Activated naive CD4-positive, alpha-beta T cell treated with anti-CD3 and anti-CD28 coated beads, Interleukin-2, amount 50 U/mL, for 24 hours (primary cell): ENCODE results near the gene FLNA.
"Not testable (repeated sequence)": the region's sequence is repeated elsewhere in the genome, so short reads cannot be mapped to it uniquely, and the experiment has no call there.

ENCODE experiments used
- H3K27ac Mint-ChIP-seq: one replicate; pipeline ENCODE4 v1.8.0; 2021; ENCODE audit warnings: mild to moderate bottlenecking, mixed read lengths
- H3K27me3 Mint-ChIP-seq: one replicate; pipeline ENCODE4 v1.8.0; 2021; ENCODE audit warnings: mixed read lengths
- H3K36me3 Mint-ChIP-seq: one replicate; pipeline ENCODE4 v1.8.0; 2021; ENCODE audit warnings: mixed read lengths
- H3K4me1 Mint-ChIP-seq: one replicate; pipeline ENCODE4 v1.8.0; 2021; ENCODE audit warnings: mixed read lengths
- H3K4me3 Mint-ChIP-seq: one replicate; pipeline ENCODE4 v1.8.0; 2021; ENCODE audit warnings: mild to moderate bottlenecking, mixed read lengths
- H3K9me3 Mint-ChIP-seq: one replicate; pipeline ENCODE4 v1.8.0; 2021; ENCODE audit warnings: mixed read lengths

FLNA gene

DNA sequence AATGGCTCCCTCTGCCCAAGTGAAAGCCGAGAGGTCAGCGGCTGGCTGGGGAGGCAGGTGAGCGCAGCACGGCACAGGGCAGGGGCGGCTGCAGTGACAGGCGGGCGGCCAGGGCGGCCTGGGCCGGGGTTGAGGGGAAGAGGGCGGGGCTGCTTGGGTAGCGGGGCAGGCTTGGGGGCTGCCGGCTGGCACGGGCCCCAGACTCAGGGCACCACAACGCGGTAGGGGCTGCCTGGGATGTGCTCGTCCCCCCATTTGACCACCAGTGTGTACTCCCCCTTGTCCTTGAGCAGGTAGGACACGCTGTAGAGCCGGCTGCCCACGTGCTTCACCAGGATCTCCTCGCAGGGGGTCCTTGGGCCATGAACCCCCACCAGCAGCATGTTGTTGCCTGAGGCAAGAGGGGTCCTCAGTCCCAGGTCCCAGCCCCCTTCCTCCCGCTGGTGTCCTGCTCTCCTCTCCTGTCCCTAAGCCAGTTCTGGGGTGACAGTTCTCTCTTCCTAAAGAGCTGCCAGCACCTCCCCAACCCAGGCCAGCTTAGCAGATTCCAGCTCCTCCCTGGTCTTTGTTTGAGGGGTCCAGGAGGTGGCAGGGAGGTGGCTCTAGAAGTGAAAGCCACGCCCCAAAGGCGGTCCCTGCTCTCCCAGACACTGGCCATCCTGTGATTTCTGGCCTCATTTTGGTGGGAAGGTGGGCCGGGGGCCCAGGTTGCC, 25.6 kb downstream of the FLNA start:
- Mint-ChIP-seq H3K27me3 (no peaks in the 10 kb centered on the region), H3K27ac (no peak overlapping the region), H3K9me3 (no peaks in the 10 kb centered on the region), H3K4me3 (no peak overlapping the region), H3K36me3 (no peaks in the 10 kb centered on the region), H3K4me1 (peaks cover 21% of the 10 kb centered on the region)

DNA sequence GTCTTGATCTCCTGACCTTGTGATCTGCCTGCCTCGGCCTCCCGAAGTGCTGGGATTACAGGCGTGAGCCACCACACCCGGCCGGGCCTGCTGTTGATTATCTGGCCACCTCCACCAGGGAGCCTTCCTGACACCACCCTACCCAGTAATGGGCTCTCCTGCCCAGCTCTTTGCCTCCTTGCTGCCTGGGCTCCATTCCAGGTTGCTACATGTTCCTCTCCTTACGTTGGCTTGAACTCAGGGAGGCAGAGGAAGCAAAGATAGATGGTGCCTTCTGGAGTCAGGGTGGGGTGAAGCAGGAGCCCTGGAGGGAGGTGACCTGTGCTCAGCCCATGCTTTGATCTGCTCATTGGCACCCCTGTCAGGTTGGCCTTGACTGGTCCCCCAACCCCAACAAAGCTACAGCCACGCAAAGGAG, 26.3 kb downstream of the FLNA start:
- Mint-ChIP-seq H3K9me3 (no peaks in the 10 kb centered on the region), H3K27me3 (no peaks in the 10 kb centered on the region), H3K36me3 (no peaks in the 10 kb centered on the region), H3K4me1 (peaks cover 21% of the 10 kb centered on the region), H3K27ac (no peak overlapping the region), H3K4me3 (no peak overlapping the region)

DNA sequence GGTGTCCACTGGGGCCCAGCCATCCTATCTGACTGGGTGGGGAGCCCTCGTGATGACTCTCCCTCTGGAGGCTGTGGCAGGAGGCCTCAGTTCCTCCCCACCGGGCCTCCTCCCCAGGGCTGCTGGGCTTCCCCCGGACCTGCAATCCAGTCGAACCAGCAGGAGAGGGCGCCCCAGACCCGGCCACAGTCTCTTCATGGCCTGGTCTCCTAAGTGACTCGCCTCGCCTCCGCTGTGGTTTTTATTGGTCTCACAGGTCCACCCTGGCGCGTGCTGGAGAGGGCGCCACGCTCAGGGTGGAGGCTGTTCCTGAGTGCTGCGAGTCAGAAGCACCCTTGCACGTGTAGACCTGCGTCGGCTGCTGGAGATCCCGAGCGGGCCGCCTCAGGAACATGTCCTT, 30.8 kb downstream of the FLNA start:
- H3K27ac Mint-ChIP-seq, H3K36me3 Mint-ChIP-seq, H3K4me3 Mint-ChIP-seq, H3K9me3 Mint-ChIP-seq, H3K27me3 Mint-ChIP-seq: not testable (repeated sequence)
- peaks cover 11% of the 10 kb centered on the region for H3K4me1 Mint-ChIP-seq

DNA sequence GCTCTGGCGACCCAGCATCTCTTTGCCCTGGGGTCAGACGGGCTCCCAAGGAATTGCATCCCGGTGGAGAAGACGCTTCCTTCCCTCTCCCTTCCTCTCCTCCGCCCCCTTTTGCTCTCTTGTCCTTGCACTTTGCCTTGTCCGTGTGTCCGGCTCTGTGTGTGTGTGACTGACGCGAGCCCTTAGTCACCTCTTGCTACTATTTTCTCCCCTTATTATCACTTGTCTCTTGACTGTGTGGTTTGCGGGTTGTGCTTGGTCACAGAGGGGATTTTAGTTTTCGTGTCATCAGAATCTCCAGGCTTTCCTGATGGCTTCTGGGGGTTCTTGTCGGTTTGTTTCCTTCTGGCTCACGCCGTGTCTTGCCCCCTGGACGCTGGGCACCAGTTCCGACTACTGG, 31.4 kb downstream of the FLNA start:
- not testable (repeated sequence) for H3K9me3 Mint-ChIP-seq, H3K36me3 Mint-ChIP-seq, H3K4me3 Mint-ChIP-seq, H3K27me3 Mint-ChIP-seq, H3K4me1 Mint-ChIP-seq, H3K27ac Mint-ChIP-seq

DNA sequence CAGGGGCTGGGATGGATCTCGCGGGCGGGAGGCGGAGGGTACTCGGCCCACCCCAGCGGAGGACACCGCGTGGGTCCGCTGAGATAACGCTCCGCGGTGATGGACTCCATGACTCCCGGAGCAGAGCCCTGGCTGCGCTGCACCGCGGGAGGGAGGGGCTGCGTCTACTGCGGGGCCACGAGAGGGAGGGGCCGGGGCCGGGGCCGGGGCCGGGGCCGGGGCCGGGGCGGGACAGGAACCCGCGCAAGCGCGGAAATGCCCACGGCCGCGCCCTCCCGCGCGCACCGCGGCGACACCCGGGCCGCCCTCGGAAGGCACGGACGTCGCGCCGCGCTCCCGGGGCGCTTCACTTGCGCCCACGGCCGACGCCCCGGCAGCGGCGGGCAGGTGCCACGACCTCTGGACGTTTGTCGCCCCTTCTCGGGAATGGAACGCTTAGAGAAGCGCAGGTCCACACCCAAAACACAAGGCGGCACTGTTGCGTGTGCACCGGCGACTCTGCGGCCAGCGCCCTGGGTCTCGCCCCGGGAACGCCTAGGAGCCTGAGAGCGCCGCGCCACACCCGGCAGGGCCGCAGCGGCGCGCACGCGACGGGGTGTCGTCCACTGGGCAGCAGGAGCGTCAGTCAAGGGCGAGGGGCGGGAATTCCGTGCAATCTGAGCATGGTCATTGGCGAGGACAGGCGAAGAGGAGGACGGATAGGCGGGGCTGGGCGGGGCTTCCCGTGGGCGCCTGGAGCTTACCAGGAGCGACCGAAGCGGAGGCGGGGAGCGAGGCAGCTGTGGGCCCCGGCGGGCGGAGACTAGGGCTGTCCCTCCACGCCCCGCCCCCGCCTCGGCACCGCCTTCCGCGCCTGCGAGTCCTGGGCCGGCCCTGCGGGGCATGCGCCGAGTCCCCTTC, 32.8 kb downstream of the FLNA start:
- not testable (repeated sequence) for H3K4me1 Mint-ChIP-seq, H3K4me3 Mint-ChIP-seq, H3K36me3 Mint-ChIP-seq, H3K27ac Mint-ChIP-seq, H3K27me3 Mint-ChIP-seq, H3K9me3 Mint-ChIP-seq

DNA sequence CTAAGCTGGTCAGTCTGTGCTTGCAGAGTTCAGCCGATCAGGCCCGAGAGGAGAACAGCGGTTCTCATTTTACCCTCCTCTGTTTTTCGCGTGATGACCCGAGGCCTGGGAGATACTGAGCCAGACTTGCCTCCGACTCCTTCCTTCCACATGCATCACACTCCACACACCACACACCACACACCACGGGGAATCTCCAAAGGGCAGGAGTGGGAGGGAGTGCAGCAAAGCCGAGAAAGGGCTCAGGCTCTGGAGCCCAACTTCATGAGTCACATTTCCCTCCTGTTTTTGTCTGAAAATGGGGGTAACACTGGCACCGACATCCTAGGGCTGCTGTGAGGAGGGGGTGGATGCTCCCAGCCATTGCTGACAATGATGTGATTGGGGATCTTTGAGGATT, 39.9 kb downstream of the FLNA start:
- H3K4me3 Mint-ChIP-seq = no peak overlapping the region
- H3K9me3 Mint-ChIP-seq = no peaks in the 10 kb centered on the region
- peaks cover 26% of the 10 kb centered on the region for H3K4me1 Mint-ChIP-seq
- no peaks in the 10 kb centered on the region for H3K27me3 Mint-ChIP-seq
- H3K27ac Mint-ChIP-seq = peak overlapping the region; percentile 26
- H3K36me3 Mint-ChIP-seq = no peaks in the 10 kb centered on the region

DNA sequence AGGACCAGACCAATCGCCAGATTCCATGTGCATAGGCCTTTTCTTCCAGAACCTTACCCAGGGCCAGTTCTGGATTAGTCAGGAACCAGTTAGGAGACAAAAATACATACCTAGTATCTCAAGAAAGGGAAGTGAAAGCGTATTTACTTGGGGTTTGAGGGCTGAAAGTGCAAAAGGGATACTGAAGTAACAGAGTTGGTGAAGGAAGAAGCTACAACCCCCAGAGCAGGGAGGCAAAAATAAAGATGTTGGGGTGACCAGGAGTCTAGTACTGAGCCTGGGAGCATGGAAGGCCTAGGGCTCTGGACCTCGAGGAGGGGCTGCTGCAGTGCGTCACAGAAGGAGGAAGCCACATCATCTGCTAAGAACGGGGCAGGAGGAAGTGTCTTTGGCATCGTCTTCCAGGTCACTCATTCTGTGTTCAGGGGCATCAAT, 40.6 kb downstream of the FLNA start:
- H3K4me3 Mint-ChIP-seq = no peak overlapping the region
- peak overlapping the region; percentile 83 for H3K27ac Mint-ChIP-seq
- H3K36me3 Mint-ChIP-seq = no peaks in the 10 kb centered on the region
- no peaks in the 10 kb centered on the region for H3K27me3 Mint-ChIP-seq
- no peaks in the 10 kb centered on the region for H3K9me3 Mint-ChIP-seq
- peaks cover 30% of the 10 kb centered on the region for H3K4me1 Mint-ChIP-seq

DNA sequence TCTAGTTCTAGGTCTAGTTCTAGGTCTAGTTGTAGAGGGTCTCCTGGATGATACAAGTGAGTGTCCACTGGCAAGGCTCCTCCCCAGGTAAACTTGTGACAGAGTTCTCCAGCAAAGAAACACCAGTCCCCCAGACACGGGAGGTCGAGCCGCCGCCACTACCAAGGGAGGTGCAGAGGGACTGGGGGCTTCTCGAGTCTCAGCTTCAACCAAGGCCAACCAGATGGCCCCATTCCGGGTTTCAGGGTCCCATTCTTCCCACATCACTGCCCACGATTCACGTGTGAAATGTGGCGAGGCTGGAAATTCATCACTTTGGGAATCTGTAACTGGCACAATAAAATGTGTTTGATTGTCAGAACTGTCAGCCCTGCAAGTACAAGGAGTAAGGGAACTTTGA, 41.3 kb downstream of the FLNA start:
- Mint-ChIP-seq H3K27me3 (no peaks in the 10 kb centered on the region), H3K4me3 (no peak overlapping the region), H3K4me1 (peaks cover 35% of the 10 kb centered on the region), H3K27ac (no peak overlapping the region), H3K36me3 (no peaks in the 10 kb centered on the region), H3K9me3 (no peaks in the 10 kb centered on the region)

DNA sequence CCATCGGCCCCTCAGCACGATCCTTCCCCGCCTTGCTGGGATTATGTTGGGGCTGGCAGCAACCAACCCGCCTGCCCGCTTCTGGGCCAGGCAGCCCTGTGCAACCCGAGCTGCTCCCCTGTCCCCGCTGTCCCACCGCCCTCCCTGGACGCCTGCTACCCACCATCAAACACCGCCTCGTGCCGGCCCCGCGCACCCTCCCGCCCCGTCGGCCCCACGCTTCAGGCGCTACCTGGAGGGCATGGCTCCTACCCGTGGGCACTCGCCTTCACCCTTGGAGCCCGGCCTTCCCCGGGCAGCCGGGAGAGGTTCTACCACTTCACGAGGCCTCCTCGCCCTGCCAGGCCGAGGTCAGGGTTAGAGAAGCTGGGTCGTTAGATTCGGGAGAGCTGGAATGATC, 41.9 kb downstream of the FLNA start:
- H3K27me3 Mint-ChIP-seq = no peaks in the 10 kb centered on the region
- no peak overlapping the region for H3K27ac Mint-ChIP-seq
- peaks cover 40% of the 10 kb centered on the region for H3K4me1 Mint-ChIP-seq

DNA sequence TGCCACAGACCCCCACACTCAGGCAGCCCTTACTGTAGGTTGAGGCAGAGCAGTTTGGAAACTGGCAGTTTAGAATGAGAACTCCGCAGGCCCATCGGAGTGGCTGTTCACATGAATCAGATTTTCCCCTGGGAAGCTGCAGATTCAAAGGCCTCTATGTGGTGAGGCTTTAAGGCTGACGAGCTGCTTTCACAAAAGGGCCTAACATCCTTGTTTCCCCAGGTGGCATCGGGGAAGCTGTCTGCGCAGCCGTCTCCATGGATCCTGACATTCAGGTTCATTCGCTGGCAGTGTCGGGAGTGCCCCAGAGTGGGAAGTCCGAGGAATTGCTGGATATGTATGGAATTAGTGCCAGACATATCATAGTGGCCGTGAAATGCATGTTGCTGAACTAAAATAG, 45.1 kb downstream of the FLNA start:
- H3K36me3 Mint-ChIP-seq = no peaks in the 10 kb centered on the region
- H3K27me3 Mint-ChIP-seq = no peaks in the 10 kb centered on the region
- H3K9me3 Mint-ChIP-seq = no peaks in the 10 kb centered on the region
- no peak overlapping the region for H3K4me3 Mint-ChIP-seq
- no peak overlapping the region for H3K27ac Mint-ChIP-seq
- H3K4me1 Mint-ChIP-seq = peaks cover 60% of the 10 kb centered on the region

More for the DNA sequence above, 41.9 kb downstream of the FLNA start:
- Mint-ChIP-seq H3K9me3 (no peaks in the 10 kb centered on the region), H3K4me3 (no peak overlapping the region), H3K36me3 (no peaks in the 10 kb centered on the region)

DNA sequence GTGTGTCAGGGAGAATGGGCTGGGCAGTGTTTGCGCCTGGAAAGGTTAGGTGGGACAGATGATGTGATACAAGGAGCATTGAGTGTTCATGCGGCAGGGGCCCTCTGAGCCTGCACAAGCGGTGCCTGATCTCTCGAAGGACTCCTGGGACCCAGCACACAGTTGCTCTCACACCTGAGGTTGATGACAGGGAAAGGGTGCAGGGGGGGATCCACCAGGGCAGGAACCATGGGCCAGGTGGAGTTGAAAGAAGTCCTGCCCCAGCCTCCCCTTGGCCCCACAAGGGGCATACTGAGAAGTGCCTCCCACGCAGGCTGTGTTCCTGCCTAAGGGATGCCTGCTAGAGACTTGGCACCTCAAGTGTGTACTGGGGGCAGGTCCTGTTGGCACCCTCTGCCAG, 45.8 kb downstream of the FLNA start:
- Mint-ChIP-seq H3K36me3 (no peaks in the 10 kb centered on the region), H3K9me3 (no peaks in the 10 kb centered on the region), H3K4me3 (peak overlapping the region; percentile 1), H3K27ac (no peak overlapping the region), H3K27me3 (no peaks in the 10 kb centered on the region), H3K4me1 (peaks cover 53% of the 10 kb centered on the region)

DNA sequence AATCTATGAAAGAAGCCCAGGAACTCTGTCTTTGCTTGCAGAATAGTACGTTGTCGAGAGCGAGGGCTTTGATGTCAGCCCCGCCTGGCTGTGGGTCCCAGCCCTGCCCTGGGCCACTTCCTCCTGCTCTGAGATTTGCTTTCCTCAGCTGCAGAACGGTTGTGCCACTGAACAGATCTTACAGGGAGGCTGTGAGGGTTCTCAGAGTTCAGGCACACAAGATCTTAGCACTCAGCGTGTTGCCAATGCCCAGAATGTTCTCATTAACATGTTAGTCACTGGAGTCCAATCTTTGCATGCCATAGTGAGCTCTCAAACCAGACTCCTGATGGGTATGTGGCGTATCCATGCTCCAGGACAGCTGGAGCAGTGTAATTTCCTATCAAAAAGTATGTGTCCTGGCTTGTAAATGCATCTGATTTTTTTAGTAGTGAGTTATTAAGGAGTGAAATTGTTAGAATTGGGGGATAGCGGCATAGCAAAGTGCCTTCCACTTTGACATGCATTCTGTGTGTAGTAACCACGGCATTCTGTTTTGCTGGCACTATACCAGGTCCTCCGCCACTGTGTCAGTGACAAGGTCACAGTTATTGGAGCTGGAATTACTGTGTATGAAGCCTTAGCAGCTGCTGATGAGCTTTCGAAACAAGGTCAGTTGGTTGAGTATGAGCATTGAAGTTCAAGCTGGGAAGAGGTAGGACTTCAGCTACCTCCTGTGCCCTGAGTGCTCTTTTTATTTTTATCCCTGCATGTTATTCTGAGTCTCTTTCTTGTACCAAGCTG, 47.2 kb downstream of the FLNA start:
- H3K27me3 Mint-ChIP-seq = no peaks in the 10 kb centered on the region

DNA sequence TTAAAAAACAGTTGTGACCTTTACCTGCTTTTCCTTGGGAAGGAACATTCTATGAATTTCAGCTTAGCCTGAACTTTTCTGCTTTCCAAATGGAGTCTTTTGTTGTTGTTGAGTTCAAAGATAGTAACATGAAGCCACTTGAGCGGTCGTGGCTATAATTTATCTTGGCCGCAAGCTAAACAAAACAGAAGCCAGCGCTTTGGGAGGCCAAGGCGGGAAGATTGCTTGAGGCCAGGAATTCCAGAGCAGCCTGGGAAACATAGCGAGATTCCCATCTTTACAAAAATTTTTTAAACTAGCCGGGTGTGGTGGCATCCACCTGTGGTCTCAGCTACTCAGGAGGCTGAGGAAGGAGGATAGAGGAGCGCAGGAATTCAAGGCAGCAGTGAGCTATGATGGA, 48.9 kb downstream of the FLNA start:
- peaks cover 60% of the 10 kb centered on the region for H3K4me1 Mint-ChIP-seq
- H3K9me3 Mint-ChIP-seq = no peaks in the 10 kb centered on the region
- H3K36me3 Mint-ChIP-seq = no peaks in the 10 kb centered on the region
- no peak overlapping the region for H3K4me3 Mint-ChIP-seq
- no peaks in the 10 kb centered on the region for H3K27me3 Mint-ChIP-seq
- H3K27ac Mint-ChIP-seq = peak overlapping the region; percentile 35

More for the DNA sequence above, 47.2 kb downstream of the FLNA start:
- Mint-ChIP-seq H3K9me3 (no peaks in the 10 kb centered on the region), H3K36me3 (no peaks in the 10 kb centered on the region), H3K4me3 (peak overlapping the region; percentile 72), H3K27ac (peak overlapping the region; percentile 90), H3K4me1 (peaks cover 51% of the 10 kb centered on the region)

DNA sequence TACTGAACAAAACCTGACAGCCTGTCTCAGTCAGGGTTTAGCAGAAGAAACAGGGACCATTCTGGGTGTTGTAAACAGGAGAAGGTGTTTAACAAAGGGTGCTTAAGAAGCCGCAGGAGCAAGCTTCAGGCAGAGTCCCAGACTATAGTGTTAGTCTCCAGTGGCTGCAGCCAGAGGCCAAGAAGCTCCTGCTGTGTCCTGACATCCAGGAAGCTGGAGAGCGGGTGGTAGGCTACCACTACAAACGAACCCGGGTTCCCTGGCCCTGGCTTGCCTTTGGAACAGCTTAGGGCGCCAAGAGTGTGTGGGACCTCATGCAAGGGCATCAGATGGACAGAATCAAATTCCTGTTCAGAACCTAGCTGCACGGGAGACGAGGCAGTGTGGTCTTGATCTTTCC, 50.9 kb downstream of the FLNA start:
- no peak overlapping the region for H3K27ac Mint-ChIP-seq
- no peaks in the 10 kb centered on the region for H3K27me3 Mint-ChIP-seq
- H3K4me3 Mint-ChIP-seq = no peak overlapping the region
- H3K36me3 Mint-ChIP-seq = no peaks in the 10 kb centered on the region
- no peaks in the 10 kb centered on the region for H3K9me3 Mint-ChIP-seq
- H3K4me1 Mint-ChIP-seq = peaks cover 54% of the 10 kb centered on the region

DNA sequence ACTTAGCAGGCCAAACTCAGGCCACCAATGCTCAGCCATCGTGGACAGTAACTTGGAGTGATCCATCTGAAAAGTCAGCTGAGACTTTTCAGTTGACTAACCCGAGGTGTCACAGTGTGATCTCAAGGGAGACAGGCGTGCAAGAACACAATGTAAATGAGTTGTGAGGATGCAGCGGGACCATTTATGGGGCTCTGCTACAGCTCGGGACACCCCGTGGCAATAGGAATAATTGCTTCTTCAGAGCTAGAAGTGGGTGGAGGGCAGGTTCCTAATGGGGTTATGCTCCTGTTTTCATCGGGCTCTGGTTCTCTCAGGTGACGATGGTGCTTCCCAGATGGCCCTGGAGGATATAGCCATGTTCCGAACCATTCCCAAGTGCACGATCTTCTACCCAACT, 51.5 kb downstream of the FLNA start:
- H3K36me3 Mint-ChIP-seq = no peaks in the 10 kb centered on the region
- no peak overlapping the region for H3K4me3 Mint-ChIP-seq
- peaks cover 50% of the 10 kb centered on the region for H3K4me1 Mint-ChIP-seq
- H3K27me3 Mint-ChIP-seq = no peaks in the 10 kb centered on the region
- no peaks in the 10 kb centered on the region for H3K9me3 Mint-ChIP-seq
- no peak overlapping the region for H3K27ac Mint-ChIP-seq

DNA sequence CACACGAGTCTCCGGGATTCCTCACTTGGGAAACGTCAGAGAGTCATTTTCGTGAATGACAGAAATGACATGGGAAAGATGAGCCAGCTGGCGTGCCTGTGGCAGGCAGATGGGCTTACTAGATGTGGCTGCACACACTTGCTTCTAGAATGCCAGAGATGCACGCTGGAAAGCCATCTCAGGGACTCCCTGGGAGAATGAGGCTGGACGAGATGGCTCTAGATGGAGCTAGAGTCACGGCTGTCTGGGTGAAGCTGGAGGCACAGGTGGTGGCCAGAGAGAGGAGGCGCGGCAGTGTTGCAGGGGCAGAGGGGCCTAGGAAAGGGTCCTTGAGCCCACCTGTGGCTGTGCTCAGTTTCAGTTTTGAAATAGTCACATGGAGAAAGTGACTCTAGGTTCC, 52.8 kb downstream of the FLNA start:
- H3K27me3 Mint-ChIP-seq = no peaks in the 10 kb centered on the region
- peaks cover 46% of the 10 kb centered on the region for H3K4me1 Mint-ChIP-seq
- H3K4me3 Mint-ChIP-seq = peak overlapping the region; percentile 42
- H3K36me3 Mint-ChIP-seq = no peaks in the 10 kb centered on the region
- no peaks in the 10 kb centered on the region for H3K9me3 Mint-ChIP-seq
- no peak overlapping the region for H3K27ac Mint-ChIP-seq
